Fibroblast of the conjunctiva (primary cell): Measurements from ENCODE around the gene MTG1.
"Not testable (repeated sequence)": the region's sequence is repeated elsewhere in the genome, so short reads cannot be mapped to it uniquely, and the experiment has no call there.

Experiments used
- DNase-seq: peaks from one replicate; pipeline ENCODE4 v3.0.0-alpha.2; 2010; ENCODE audit warnings: low read depth

MTG1 gene

GRCh38 chr10:133400624-133401424 lies 6.9 kb downstream of the MTG1 start:
- DNase-seq = no peak

DNA sequence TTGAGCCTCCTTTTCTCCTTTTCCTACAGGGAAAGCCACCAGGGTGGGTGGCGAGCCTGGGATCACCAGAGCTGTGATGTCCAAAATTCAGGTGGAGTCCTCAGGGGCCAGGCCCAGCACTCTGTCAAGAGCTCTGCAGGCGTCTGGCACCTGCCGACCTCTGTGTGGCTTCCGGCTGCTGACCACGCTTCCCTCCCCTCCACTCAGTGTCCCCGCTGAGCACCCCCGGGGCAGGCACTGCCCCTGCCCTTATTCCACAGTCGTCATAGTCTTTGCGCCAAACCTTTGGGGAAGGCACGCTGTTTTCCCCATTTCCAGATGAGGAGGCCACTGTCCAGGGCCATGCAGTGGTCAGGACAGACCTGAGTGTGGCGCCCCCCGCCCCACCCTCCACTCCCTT lies 7.5 kb downstream of the MTG1 start:
- DNase-seq = no peak

GRCh38 chr10:133401981-133402725 lies 8.2 kb downstream of the MTG1 start:
- DNase-seq = no peak

DNA sequence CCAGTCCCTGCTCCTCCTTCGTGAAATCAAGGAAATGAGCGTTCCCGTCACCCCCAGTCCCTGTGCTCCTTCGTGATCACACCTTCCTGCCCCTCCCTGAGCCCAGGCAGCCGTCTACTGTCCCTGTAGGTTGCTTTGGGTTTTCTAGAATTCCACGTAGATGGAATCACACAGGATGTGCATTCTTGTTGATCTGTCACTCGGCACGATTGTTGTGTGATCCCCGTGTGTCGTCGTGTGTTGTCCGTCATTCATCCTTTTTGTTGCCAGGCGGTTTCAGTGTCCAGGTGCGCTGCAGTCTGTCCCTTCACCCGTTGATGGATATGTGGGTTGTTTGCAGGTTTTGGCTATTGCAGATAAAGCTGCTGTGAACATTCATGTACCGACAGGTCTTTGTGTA lies 9.4 kb downstream of the MTG1 start:
- DNase-seq = no peak

DNA sequence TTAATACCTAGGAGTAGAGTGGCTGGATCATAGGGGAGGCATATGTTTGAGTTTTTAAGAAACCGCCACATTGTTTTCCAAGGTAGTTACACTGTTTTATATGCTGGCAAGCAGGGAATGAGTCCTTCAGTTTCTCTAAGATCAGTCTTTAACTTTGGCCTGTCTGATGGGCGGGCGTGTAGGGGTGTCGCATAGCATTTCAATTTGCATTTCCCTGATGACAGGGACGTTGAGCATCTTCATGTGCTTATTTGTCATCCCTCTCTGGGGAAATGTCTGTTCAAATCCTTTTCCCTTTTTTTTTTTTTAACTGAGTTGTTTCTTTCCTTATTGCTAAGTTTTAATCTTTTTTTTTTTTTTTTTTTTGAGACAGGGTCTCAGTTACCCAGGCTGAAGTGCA lies 9.8 kb downstream of the MTG1 start:
- DNase-seq = no peak

DNA sequence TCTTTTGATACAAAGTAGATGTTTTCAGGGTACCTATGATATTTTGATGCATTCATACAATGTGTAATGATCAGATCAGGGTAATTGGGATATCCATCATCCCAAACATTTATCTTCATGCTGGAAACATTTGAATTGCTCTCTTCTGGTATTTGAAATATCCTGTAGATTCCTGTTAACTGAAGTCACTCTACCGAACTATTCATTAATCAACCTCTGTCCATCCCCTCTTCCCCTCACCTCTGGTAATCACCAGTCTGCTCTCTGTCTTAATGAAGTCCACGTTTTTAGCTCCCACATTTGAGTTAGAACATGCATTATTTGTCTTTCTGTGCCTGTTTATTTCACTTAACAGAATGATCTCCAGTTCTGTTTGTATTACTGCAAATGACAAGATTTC lies 11.3 kb downstream of the MTG1 start:
- DNase-seq = no peak

DNA sequence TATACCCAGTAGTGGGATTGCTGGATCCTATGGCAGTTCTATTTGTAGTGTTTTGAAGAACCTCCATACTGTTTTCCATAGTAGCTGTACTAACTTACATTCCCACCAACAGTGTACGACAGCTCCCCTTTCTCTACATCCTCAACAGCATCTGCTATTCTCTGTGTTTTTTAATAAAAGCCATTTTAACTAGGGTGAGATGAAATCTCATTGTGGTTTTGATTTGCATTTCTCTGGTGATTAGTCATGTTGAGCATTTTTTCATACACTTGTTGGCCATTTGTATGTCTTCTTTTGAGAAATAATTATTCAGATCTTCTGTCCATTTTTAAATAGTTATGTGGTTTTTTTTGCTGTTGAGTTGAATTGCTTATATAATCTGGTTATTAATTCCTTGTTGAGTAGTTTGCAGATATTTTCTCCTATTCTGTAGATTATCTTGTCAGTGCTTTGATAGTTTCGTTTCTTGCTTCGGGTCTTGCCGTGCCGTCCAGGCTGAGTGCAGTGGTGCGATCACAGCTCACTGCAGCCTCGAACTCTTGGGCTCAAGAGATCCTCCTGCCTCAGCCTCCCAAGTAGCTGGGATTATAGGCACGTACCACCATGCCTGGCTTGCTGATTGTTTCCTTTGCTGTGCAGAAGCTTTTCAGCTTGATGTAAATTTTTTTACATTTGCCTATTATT lies 12.0 kb downstream of the MTG1 start:
- no peak for DNase-seq

GRCh38 chr10:133411523-133412380 lies 17.8 kb downstream of the MTG1 start:
- DNase-seq = no peak

DNA sequence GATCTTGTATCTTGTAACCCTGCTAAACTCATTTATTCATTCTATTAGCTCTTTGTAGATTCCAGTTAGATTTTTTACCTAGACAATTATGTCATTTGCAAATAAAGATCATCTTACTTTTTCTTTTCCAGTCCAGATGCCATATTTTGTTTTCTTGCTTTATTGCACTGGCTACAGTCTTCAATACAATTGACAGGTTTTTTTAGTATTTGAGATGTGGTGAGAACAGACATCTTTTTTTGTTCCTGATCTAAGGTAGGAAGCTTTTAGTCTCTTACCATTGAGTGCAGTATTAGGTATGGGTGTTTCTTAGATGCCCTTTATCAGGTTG lies 18.4 kb downstream of the MTG1 start:
- DNase-seq = no peak

- DNase-seq = not testable (repeated sequence)
Measured at GRCh38 chr10:133414401-133414800, 20.4 kb downstream of the MTG1 start.

GRCh38 chr10:133415752-133416151 lies 21.8 kb downstream of the MTG1 start:
- DNase-seq = no peak

DNA sequence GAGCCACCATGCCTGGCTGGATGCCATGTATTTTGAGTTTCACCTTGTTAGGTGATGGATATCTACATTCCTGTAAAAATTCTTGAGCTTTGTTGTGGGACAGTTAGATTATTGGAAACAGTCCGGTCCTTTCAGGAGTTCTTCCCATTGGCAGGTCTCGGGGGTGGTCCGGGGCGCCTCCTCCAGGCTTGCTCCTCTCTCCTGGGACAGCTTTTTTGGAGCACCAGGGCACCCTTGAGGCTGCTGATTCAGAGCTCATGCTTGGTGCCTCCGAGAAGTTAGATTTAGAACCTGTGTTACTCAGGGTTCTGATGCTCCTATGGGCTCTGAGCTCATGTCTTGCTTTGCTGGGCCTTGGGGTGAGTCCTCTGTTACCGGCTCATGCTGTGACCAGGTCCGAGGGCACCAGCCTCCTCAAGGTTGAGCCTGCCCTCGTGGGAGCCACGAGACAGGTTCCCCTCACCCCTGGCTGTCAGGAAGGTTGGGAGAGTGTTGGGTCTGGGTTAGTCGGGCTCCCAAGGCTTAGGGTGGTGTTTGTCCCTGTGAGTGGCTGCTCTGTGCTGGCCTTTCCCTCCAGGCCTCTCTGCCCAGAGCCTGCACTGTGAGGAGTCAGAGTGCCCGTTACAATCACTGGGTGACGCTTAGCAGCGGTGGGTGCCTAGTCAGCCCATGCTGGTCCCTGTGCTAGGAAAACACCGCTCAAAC lies 24.5 kb downstream of the MTG1 start:
- DNase-seq = no peak

- DNase-seq = no peak
Measured at GRCh38 chr10:133419211-133419950, 25.4 kb downstream of the MTG1 start.

- DNase-seq = no peak
Measured at GRCh38 chr10:133420028-133420427, 26.1 kb downstream of the MTG1 start.

- DNase-seq = no peak
Measured at GRCh38 chr10:133420579-133420978, 26.6 kb downstream of the MTG1 start.

- DNase-seq = no peak
Measured at GRCh38 chr10:133421336-133422222, 27.6 kb downstream of the MTG1 start.

DNA sequence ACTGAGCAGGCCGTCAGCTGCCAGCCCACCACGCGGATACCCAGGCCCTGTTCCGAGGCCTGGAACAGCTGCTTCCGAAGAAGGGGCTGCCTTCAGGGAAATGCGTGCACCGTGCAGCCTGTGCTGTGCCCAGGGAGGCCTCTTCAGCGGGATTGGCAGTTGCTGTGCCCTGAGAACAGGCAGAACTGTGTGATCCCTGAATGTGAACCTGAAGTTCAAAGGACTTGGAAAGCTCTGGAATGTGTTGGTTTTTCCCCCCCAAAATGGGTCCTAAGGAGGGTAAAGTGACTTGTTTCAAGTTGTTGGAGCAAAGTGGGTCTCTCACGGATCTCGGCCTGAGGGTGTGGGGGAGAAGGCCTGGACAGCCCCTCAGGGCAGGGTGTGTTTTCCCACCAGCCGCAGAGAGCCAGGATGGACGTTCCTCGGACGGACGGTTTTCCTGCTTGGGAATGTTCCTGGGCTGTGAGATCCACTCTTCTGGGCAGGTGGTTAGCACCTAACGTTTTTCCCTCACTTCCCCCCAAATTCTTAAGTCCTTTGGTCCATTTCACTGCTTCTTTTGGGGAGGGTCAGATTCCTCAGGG lies 28.4 kb downstream of the MTG1 start:
- DNase-seq = no peak

- DNase-seq = no peak
Measured at GRCh38 chr10:133422807-133423771, 29.1 kb downstream of the MTG1 start.
